Esophagus squamous epithelium (tissue), 4 donors: ENCODE measurements around the gene ATP6V0A4.

Experiments used
- POLR2A ChIP-seq, 4 donors: fragments of 450-650 bp; IDR thresholded peaks; one replicate each; pipeline ENCODE4 v1.6.1; 2017; ENCODE audit warnings: antibody characterized with exemption in 4 of 4, mild to moderate bottlenecking in 4 of 4, moderate library complexity in 3 of 4
- TF ChIP-seq, protein P1 (sequence below), 6 experiments: fragments of 450-650 bp in 4 of 6; fragments of 200-600 bp in 2 of 6; sonication (generic) in 2 of 6; IDR thresholded peaks; one replicate each; pipeline ENCODE4 v1.5.1; 2016 to 2019; ENCODE audit warnings: antibody characterized with exemption in 6 of 6, mild to moderate bottlenecking in 4 of 6, moderate library complexity in 4 of 6

DNA sequence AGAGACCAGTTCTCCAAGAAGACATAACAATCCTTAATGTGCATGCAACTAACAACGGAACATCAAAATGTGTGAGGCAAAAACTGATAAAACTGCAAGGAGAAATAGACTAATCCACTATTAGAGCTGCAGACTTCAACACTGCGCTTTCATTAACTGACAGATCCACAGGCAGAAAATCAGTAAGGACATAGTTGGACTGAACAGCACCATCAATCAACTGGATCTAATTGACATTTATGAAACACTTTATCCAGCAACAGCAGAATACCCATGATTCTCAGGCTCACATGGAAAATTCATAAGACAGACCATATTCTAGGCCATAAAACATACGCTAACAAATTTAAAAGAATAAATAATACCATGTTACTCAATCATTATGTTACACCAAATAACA, 21.6 kb upstream of the ATP6V0A4 start:
- no peak for TF ChIP-seq POLR2A (IDR thresholded peaks at IDR 0.05)
- TF ChIP-seq, protein P1, sequence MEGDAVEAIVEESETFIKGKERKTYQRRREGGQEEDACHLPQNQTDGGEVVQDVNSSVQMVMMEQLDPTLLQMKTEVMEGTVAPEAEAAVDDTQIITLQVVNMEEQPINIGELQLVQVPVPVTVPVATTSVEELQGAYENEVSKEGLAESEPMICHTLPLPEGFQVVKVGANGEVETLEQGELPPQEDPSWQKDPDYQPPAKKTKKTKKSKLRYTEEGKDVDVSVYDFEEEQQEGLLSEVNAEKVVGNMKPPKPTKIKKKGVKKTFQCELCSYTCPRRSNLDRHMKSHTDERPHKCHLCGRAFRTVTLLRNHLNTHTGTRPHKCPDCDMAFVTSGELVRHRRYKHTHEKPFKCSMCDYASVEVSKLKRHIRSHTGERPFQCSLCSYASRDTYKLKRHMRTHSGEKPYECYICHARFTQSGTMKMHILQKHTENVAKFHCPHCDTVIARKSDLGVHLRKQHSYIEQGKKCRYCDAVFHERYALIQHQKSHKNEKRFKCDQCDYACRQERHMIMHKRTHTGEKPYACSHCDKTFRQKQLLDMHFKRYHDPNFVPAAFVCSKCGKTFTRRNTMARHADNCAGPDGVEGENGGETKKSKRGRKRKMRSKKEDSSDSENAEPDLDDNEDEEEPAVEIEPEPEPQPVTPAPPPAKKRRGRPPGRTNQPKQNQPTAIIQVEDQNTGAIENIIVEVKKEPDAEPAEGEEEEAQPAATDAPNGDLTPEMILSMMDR (IDR thresholded peaks at IDR 0.05): no peak
